Endothelial cell of umbilical vein (primary cell): ENCODE results near the gene HNRNPCL1. TPM values are rescaled to one million over a fixed set of nuclear protein-coding genes. Genes with fewer than 3 reads are reported as not detected.
"Not testable (repeated sequence)": the region's sequence is repeated elsewhere in the genome, so short reads cannot be mapped to it uniquely, and the experiment has no call there.

ENCODE experiments used
- BruUV-seq: library from RNA; stranded (reverse); fragments of 400-500 nt; replicated peaks from 2 replicates; lab custom pipeline; 2021; lab: Mats Ljungman, UMichigan
- CTCF ChIA-PET: fragments of 300-600, 350-600 bp; sonication (Branson Sonifier 250); formaldehyde crosslinking; loops from one replicate; lab custom pipeline; 2021; ENCODE audit warnings: antibody characterized with exemption, inconsistent platforms; lab: Charles Lee
- POLR2A ChIA-PET: fragments of 300-600, 350-600 bp; sonication (Branson Sonifier 250); formaldehyde crosslinking; loops from one replicate; lab custom pipeline; 2021; ENCODE audit warnings: antibody characterized with exemption, inconsistent platforms; lab: Charles Lee
- DNase-seq: peaks from one replicate; pipeline ENCODE4 v3.0.0-alpha.2; 2011; ENCODE audit warnings: low read depth, low spot score
- FAIRE-seq: peaks from 2 replicates; lab custom pipeline; 2011; peaks lifted over from hg19 to GRCh38; lab: Jason Lieb, UNC
- H2AFZ ChIP-seq: 2 replicates; pipeline ENCODE4 v1.6.0; 2012; ENCODE audit warnings: low read depth, low read length, control low read depth, inconsistent platforms
- H3K27ac ChIP-seq: 2 replicates; pipeline ENCODE4 v1.5.1; 2011; ENCODE audit warnings: low read depth, mild to moderate bottlenecking, control low read depth, low read length, moderate library complexity; ENCODE audit not compliant: insufficient read depth
- H3K27me3 ChIP-seq, 2 experiments: 2 replicates each; pipeline versions ENCODE4 v1.6.0 to v1.6.1; 2011; ENCODE audit warnings: low read length in 2 of 2, mixed read lengths in 1 of 2; ENCODE audit not compliant: control insufficient read depth in 2 of 2, insufficient read depth in 2 of 2
- H3K36me3 ChIP-seq, 2 experiments: 2 replicates in 1 of 2; 3 replicates in 1 of 2; pipeline ENCODE4 v1.5.1; 2011; ENCODE audit warnings: low read length in 2 of 2, mild to moderate bottlenecking in 1 of 2, moderate library complexity in 1 of 2; ENCODE audit not compliant: control insufficient read depth in 2 of 2, insufficient read depth in 2 of 2; ENCODE audit errors: extremely low read depth in 1 of 2
- H3K4me1 ChIP-seq: 3 replicates; pipeline ENCODE4 v1.5.1; 2011; ENCODE audit warnings: mild to moderate bottlenecking, low read length; ENCODE audit not compliant: control insufficient read depth, insufficient read depth; ENCODE audit errors: extremely low read depth
- H3K4me2 ChIP-seq: 2 replicates; pipeline ENCODE4 v1.6.1; 2011; ENCODE audit warnings: low read length, control low read depth, mixed read lengths; ENCODE audit not compliant: insufficient read depth
- H3K4me3 ChIP-seq, 3 experiments: fragments of 200-600 bp in 1 of 3; sonication (generic), shearing (Covaris generic) in 1 of 3; replicated peaks in 1 of 3; 2 replicates each; pipeline ENCODE4 v1.5.1; 2011 to 2016; ENCODE audit warnings: control low read depth in 3 of 3, low read length in 3 of 3, mild to moderate bottlenecking in 2 of 3, inconsistent platforms in 1 of 3, low read depth in 1 of 3, moderate library complexity in 1 of 3; ENCODE audit not compliant: insufficient read depth in 1 of 3
- H3K79me2 ChIP-seq: 2 replicates; pipeline ENCODE4 v1.6.0; 2012; ENCODE audit warnings: low read length, inconsistent platforms; ENCODE audit not compliant: control insufficient read depth, insufficient read depth
- H3K9ac ChIP-seq: replicated peaks from 2 replicates; pipeline ENCODE3; 2011; ENCODE audit warnings: low read length, control low read depth; ENCODE audit not compliant: insufficient read depth; ENCODE audit errors: extremely low read depth
- H3K9me1 ChIP-seq: replicated peaks from 3 replicates; pipeline ENCODE4 v1.6.0; 2011; ENCODE audit warnings: mild to moderate bottlenecking, low read length; ENCODE audit not compliant: control insufficient read depth, insufficient read depth; ENCODE audit errors: extremely low read depth
- H3K9me3 ChIP-seq: replicated peaks from 2 replicates; pipeline ENCODE4 v1.5.1; 2012; ENCODE audit warnings: low read length, inconsistent platforms; ENCODE audit not compliant: control insufficient read depth, insufficient read depth
- H4K20me1 ChIP-seq: replicated peaks from 2 replicates; pipeline ENCODE3; 2011; ENCODE audit warnings: mild to moderate bottlenecking, low read length; ENCODE audit not compliant: control insufficient read depth, insufficient read depth; ENCODE audit errors: extremely low read depth
- EZH2 ChIP-seq: IDR thresholded peaks from 2 replicates; pipeline ENCODE4 v1.6.1; 2012; ENCODE audit warnings: borderline replicate concordance, low read depth, mild to moderate bottlenecking, moderate library complexity, low read length, inconsistent platforms; ENCODE audit not compliant: severe bottlenecking
- FOS ChIP-seq: IDR thresholded peaks from 2 replicates; pipeline ENCODE4 v1.6.1; 2011; ENCODE audit warnings: mild to moderate bottlenecking, low read length, moderate library complexity, borderline replicate concordance; ENCODE audit not compliant: insufficient read depth
- GATA2 ChIP-seq: IDR thresholded peaks from 2 replicates; pipeline ENCODE4 v1.7.0; 2011; ENCODE audit warnings: low read depth, mild to moderate bottlenecking, moderate library complexity, mixed read lengths, low read length; ENCODE audit not compliant: insufficient read length, insufficient read depth
- JUN ChIP-seq: IDR thresholded peaks from 2 replicates; pipeline ENCODE4 v1.6.1; 2011; ENCODE audit warnings: borderline replicate concordance, low read depth; ENCODE audit not compliant: insufficient read length, insufficient read depth
- MAX ChIP-seq: IDR thresholded peaks from 2 replicates; pipeline ENCODE4 v1.6.1; 2011; ENCODE audit not compliant: insufficient read depth, insufficient read length
- MYC ChIP-seq: IDR thresholded peaks from one replicate; pipeline ENCODE4 v1.6.1; 2011; ENCODE audit warnings: mild to moderate bottlenecking, low read depth, low read length
- POLR2A ChIP-seq: IDR thresholded peaks from 2 replicates; pipeline ENCODE4 v1.6.1; 2012; ENCODE audit warnings: low read depth, mild to moderate bottlenecking, control low read depth, low read length
- POLR2AphosphoS5 ChIP-seq: IDR thresholded peaks from 2 replicates; pipeline ENCODE4 v1.6.1; 2012; ENCODE audit warnings: low read depth, mild to moderate bottlenecking, control low read depth, low read length, moderate library complexity; ENCODE audit not compliant: insufficient read depth
- dilution Hi-C: fragments of 300-500 bp; cut with MboI; formaldehyde crosslinking; loops from one replicate; pipeline ENCODE4 v1.15.0; 2019; ENCODE audit warnings: low sequenced_read_pairs; ENCODE audit not compliant: extremely low pct_ligation_motif_present
- intact Hi-C: fragments of 100-400 bp; cut with micrococcal nuclease; formaldehyde crosslinking; loops from one replicate; pipeline ENCODE4 v1.10.0; 2022
- polyA plus RNA-seq, 4 experiments: library from polyadenylated mRNA; depleted of rRNA in 3 of 4; stranded (reverse) in 3 of 4; unstranded in 1 of 4; fragments of >200 nt; gene quantifications; 2 replicates each; pipeline versions ENCODE4 v1.2.1 to v1.2.3, GENCODE V29; 2011 to 2012; ENCODE audit warnings: missing spikeins in 1 of 4
- total RNA-seq: library from RNA; stranded (reverse); gene quantifications from 2 replicates; pipeline ENCODE4 v1.2.3, GENCODE V29; 2021
- TF ChIP-seq, protein P1 (sequence below), 2 donors: IDR thresholded peaks; 1 replicate in 1 of 2; 2 replicates in 1 of 2; pipeline ENCODE4 v1.5.1; 2011; ENCODE audit warnings: low read length in 2 of 2, mild to moderate bottlenecking in 2 of 2, moderate library complexity in 2 of 2, control low read depth in 1 of 2, inconsistent platforms in 1 of 2, low read depth in 1 of 2; ENCODE audit not compliant: insufficient read depth in 1 of 2; ENCODE audit errors: extremely low read depth in 1 of 2

The HNRNPCL1 gene
- total and polyA plus RNA-seq, 2 donors (not counting 3 experiments of a cell fraction or from before 2014, with no cell fraction given) = not detected

- intact Hi-C loops, H4K20me1 ChIP-seq, BruUV-seq, H3K36me3 ChIP-seq, H3K9ac ChIP-seq, H3K9me1 ChIP-seq, H3K4me3 ChIP-seq, H3K27me3 ChIP-seq, dilution Hi-C loops, FAIRE-seq, CTCF ChIA-PET, H3K27ac ChIP-seq, POLR2A ChIA-PET, H3K9me3 ChIP-seq, DNase-seq, H2AFZ ChIP-seq, H3K79me2 ChIP-seq, H3K4me2 ChIP-seq, H3K4me1 ChIP-seq: not testable (repeated sequence)
These were observed 29.5 kb downstream of the HNRNPCL1 start for GRCh38 chr1:12819061-12819460.

- Histone ChIP-seq H3K27me3 (no peaks in the 10 kb centered on the region), H3K4me1 (no peaks in the 10 kb centered on the region), H3K4me2 (no peak overlapping the region), H3K4me3 (no peak overlapping the region), H3K27ac (no peak overlapping the region), H2AFZ (no peak overlapping the region), H3K9ac (no peak overlapping the region), H3K9me3 (no peaks in the 10 kb centered on the region), H4K20me1 (no peaks in the 10 kb centered on the region), H3K9me1 (no peaks in the 10 kb centered on the region), H3K36me3 (no peaks in the 10 kb centered on the region), H3K79me2 (no peaks in the 10 kb centered on the region)
- no peak for DNase-seq
- POLR2A ChIA-PET = no interaction called here
- CTCF ChIA-PET = no interaction called here
- TF ChIP-seq MYC = no peak
- no peak for TF ChIP-seq POLR2A
- no peak for TF ChIP-seq JUN
- no peak for TF ChIP-seq GATA2
- TF ChIP-seq FOS = no peak
- TF ChIP-seq POLR2AphosphoS5 = no peak
- TF ChIP-seq, protein P1, sequence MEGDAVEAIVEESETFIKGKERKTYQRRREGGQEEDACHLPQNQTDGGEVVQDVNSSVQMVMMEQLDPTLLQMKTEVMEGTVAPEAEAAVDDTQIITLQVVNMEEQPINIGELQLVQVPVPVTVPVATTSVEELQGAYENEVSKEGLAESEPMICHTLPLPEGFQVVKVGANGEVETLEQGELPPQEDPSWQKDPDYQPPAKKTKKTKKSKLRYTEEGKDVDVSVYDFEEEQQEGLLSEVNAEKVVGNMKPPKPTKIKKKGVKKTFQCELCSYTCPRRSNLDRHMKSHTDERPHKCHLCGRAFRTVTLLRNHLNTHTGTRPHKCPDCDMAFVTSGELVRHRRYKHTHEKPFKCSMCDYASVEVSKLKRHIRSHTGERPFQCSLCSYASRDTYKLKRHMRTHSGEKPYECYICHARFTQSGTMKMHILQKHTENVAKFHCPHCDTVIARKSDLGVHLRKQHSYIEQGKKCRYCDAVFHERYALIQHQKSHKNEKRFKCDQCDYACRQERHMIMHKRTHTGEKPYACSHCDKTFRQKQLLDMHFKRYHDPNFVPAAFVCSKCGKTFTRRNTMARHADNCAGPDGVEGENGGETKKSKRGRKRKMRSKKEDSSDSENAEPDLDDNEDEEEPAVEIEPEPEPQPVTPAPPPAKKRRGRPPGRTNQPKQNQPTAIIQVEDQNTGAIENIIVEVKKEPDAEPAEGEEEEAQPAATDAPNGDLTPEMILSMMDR (IDR thresholded peaks at IDR 0.05; ENCODE audit: extremely low read depth in 1 of 2, insufficient read depth in 1 of 2, low read depth in 1 of 2, low read length in 2 of 2) = no peak
- TF ChIP-seq MAX = no peak
- TF ChIP-seq EZH2 = no peak
- BruUV-seq = no TSS peak
- FAIRE-seq = no peak
- intact Hi-C loops (no loop called here), dilution Hi-C loops (no loop called here)
These were observed 37.1 kb downstream of the HNRNPCL1 start for GRCh38 chr1:12811409-12811784.
